ENCODE data around the gene KCTD12.

The KCTD12 gene

GRCh38 chr13:76849493-76849892 is 36.7 kb downstream of the KCTD12 start:
- DNase-seq (ENCODE audit: low read depth): no peak
- H3K4me3 ChIP-seq (ENCODE audit: low read length): no peak overlapping the region
- TF ChIP-seq, protein P1, sequence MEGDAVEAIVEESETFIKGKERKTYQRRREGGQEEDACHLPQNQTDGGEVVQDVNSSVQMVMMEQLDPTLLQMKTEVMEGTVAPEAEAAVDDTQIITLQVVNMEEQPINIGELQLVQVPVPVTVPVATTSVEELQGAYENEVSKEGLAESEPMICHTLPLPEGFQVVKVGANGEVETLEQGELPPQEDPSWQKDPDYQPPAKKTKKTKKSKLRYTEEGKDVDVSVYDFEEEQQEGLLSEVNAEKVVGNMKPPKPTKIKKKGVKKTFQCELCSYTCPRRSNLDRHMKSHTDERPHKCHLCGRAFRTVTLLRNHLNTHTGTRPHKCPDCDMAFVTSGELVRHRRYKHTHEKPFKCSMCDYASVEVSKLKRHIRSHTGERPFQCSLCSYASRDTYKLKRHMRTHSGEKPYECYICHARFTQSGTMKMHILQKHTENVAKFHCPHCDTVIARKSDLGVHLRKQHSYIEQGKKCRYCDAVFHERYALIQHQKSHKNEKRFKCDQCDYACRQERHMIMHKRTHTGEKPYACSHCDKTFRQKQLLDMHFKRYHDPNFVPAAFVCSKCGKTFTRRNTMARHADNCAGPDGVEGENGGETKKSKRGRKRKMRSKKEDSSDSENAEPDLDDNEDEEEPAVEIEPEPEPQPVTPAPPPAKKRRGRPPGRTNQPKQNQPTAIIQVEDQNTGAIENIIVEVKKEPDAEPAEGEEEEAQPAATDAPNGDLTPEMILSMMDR (conservative IDR thresholded peaks at IDR 0.05; ENCODE audit: low read depth, low read length): no peak

- no peak overlapping the region for H3K4me3 ChIP-seq (ENCODE audit: low read length)
- no peak for DNase-seq (ENCODE audit: low read depth)
- TF ChIP-seq, protein P1 (conservative IDR thresholded peaks at IDR 0.05; ENCODE audit: low read depth, low read length): no peak
Observed at GRCh38 chr13:76848596-76848995, 37.6 kb downstream of the KCTD12 start.

GRCh38 chr13:76846363-76846762 is 39.8 kb downstream of the KCTD12 start:
- TF ChIP-seq, protein P1 (conservative IDR thresholded peaks at IDR 0.05; ENCODE audit: low read depth, low read length): no peak
- DNase-seq (ENCODE audit: low read depth): no peak
- H3K4me3 ChIP-seq (ENCODE audit: low read length): no peak overlapping the region

DNA sequence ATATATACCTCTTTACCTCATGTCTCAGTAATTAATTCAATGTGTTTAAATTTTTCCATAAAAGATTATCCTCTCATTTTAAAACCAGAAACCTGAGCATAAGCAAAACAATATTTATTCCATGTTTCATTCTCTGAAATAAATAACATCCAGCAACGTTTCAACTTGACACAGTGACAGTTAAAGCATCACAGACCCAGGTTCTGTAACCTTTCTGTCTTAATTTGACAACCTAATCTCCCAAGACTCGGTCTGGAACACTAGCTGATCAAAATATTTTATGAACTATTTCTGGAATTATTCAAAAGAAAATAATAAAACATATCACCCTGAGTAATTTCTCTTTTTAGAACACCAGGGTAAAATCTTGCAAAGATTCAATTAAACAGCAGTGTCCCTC is 40.3 kb downstream of the KCTD12 start:
- DNase-seq (ENCODE audit: low read depth): no peak
- TF ChIP-seq, protein P1 (conservative IDR thresholded peaks at IDR 0.05; ENCODE audit: low read depth, low read length): no peak
- no peak overlapping the region for H3K4me3 ChIP-seq (ENCODE audit: low read length)

- no peak overlapping the region for H3K4me3 ChIP-seq (ENCODE audit: low read length)
- DNase-seq (ENCODE audit: low read depth): no peak
- TF ChIP-seq, protein P1 (conservative IDR thresholded peaks at IDR 0.05; ENCODE audit: low read depth, low read length): no peak
Observed at GRCh38 chr13:76845367-76845766, 40.8 kb downstream of the KCTD12 start.

DNA sequence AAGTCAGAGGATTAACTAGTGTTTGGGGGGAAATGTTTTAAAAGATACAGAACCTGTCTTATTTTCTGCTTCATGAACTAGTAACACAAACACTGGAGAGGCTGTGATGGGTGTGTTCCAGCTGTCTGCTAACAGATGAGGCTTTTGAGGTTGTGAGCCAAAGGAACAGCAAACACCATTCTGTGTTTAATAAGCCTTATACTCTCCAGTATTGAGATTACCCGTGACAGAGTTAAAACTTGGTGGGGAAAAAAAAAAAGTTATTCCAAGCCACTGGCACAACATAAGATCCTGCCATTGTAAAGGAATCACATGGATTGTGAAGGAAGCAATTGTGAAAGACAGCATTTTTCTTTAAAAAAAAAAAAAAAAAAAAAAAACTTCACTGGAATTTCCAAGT is 48.4 kb downstream of the KCTD12 start:
- TF ChIP-seq, protein P1 (conservative IDR thresholded peaks at IDR 0.05; ENCODE audit: low read depth, low read length): no peak
- DNase-seq (ENCODE audit: low read depth): no peak
- H3K4me3 ChIP-seq (ENCODE audit: low read length): no peak overlapping the region

DNA sequence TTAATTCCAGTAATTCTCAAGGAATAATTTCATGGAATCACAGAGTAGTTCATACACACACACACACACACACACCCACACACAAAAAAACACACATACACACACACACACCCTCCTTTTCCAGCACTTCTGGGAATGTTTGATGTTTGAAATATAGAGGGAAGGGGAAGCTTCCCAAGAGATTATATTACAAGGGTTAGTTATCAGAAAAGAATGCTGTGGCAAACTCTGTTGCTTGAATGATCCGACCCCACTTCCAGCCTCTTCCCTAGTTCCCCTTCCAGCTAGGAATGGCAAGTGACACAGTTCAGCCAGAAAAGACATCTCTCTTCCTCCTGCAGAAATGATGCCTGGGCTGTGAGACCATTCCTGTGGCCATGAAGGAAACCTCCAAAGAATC is 49.9 kb downstream of the KCTD12 start:
- no peak for DNase-seq (ENCODE audit: low read depth)
- TF ChIP-seq, protein P1 (conservative IDR thresholded peaks at IDR 0.05; ENCODE audit: low read depth, low read length): no peak
- no peak overlapping the region for H3K4me3 ChIP-seq (ENCODE audit: low read length)
